Thymus (tissue), 14 donors: ENCODE measurements around the gene UROS. TPM values are rescaled to one million over a fixed set of nuclear protein-coding genes. Genes with fewer than 3 reads are reported as not detected.

Experiments used
- DNase-seq, 9 donors: peaks; one replicate each; pipeline ENCODE4 v3.0.0-alpha.2; 2013; ENCODE audit warnings: low spot score in 9 of 9, low read depth in 6 of 9, missing footprints in 1 of 9
- H3K27ac ChIP-seq, 2 donors: one replicate each; pipeline ENCODE4 v1.5.1; 2013; ENCODE audit warnings: control low read depth in 1 of 2, low read depth in 1 of 2, low read length in 1 of 2, mild to moderate bottlenecking in 1 of 2, moderate library complexity in 1 of 2
- H3K27me3 ChIP-seq, 2 donors: one replicate each; pipeline ENCODE4 v1.5.1; 2013; ENCODE audit warnings: low read length in 1 of 2; ENCODE audit not compliant: control insufficient read depth in 2 of 2, insufficient read depth in 1 of 2
- H3K36me3 ChIP-seq, 2 donors: one replicate each; pipeline ENCODE4 v1.5.1; 2013; ENCODE audit warnings: low read length in 1 of 2, mild to moderate bottlenecking in 1 of 2, moderate library complexity in 1 of 2; ENCODE audit not compliant: control insufficient read depth in 2 of 2, insufficient read depth in 2 of 2
- H3K4me1 ChIP-seq, 2 donors: one replicate each; pipeline ENCODE4 v1.5.1; 2013; ENCODE audit warnings: low read length in 2 of 2; ENCODE audit not compliant: control insufficient read depth in 2 of 2, insufficient read depth in 2 of 2
- H3K4me3 ChIP-seq, 2 donors: one replicate each; pipeline ENCODE4 v1.5.1; 2013; ENCODE audit warnings: low read length in 2 of 2, control low read depth in 1 of 2, mild to moderate bottlenecking in 1 of 2
- H3K9me3 ChIP-seq, 2 donors: one replicate each; pipeline ENCODE4 v1.5.1; 2013; ENCODE audit warnings: low read length in 1 of 2, mild to moderate bottlenecking in 1 of 2; ENCODE audit not compliant: control insufficient read depth in 2 of 2, insufficient read depth in 1 of 2
- WGBS: extraction: QIAGEN DNeasy Blood & Tissue Kit; methylation state at CpG from one replicate; pipeline ENCODE4 v1.1.7; 2013; 5-methylcytosine and 5-hydroxymethylcytosine counted together
- long read RNA-seq, 10 donors: transcript quantifications; one replicate each; lab custom pipeline, GENCODE V29; 2026
- polyA plus RNA-seq: library from polyadenylated mRNA; stranded (reverse); fragments of 200-250 nt; gene quantifications from one replicate; pipeline ENCODE4 v1.2.3, GENCODE V29; 2013
- total RNA-seq: library from RNA; stranded (reverse); fragments of 120-200 nt; gene quantifications from one replicate; pipeline ENCODE4 v1.2.4, GENCODE V29; 2013
- donor health status: healthy.

The UROS gene
- total RNA-seq, result 47.6 TPM
- 31.0 TPM for polyA plus RNA-seq
- long read RNA-seq, donor 1, partial matches to known transcripts, result 0 of 3 reads
- long read RNA-seq, donor 1, other reads (novel, unspliced or antisense), result 0 of 3 reads
- long read RNA-seq, donor 2, result 0 reads
- long read RNA-seq, donor 3, transcript UROS-204 (10 exons, 1,342 nt), result major isoform, 10 of 172 reads
- long read RNA-seq, donor 3, partial matches to known transcripts, result 74 of 172 reads
- long read RNA-seq, donor 3, other reads (novel, unspliced or antisense), result 85 of 172 reads
- long read RNA-seq, donor 4, partial matches to known transcripts, result 0 of 5 reads
- long read RNA-seq, donor 4, other reads (novel, unspliced or antisense), result 0 of 5 reads
- long read RNA-seq, donor 5, transcript UROS-204 (10 exons, 1,342 nt), result major isoform, 14 of 18 reads
- long read RNA-seq, donor 5, partial matches to known transcripts, result 0 of 18 reads
- long read RNA-seq, donor 5, other reads (novel, unspliced or antisense), result 0 of 18 reads
- long read RNA-seq, donor 6, transcript UROS-204 (10 exons, 1,342 nt), result major isoform, 9 of 11 reads
- long read RNA-seq, donor 6, partial matches to known transcripts, result 0 of 11 reads
- long read RNA-seq, donor 6, other reads (novel, unspliced or antisense), result 0 of 11 reads
- long read RNA-seq, donor 7, transcript UROS-204 (10 exons, 1,342 nt), result major isoform, 7 of 9 reads
- long read RNA-seq, donor 7, partial matches to known transcripts, result 0 of 9 reads
- long read RNA-seq, donor 7, other reads (novel, unspliced or antisense), result 0 of 9 reads
- long read RNA-seq, donor 8, transcript UROS-204 (10 exons, 1,342 nt), result major isoform, 9 of 10 reads
- long read RNA-seq, donor 8, partial matches to known transcripts, result 0 of 10 reads
- long read RNA-seq, donor 8, other reads (novel, unspliced or antisense), result 0 of 10 reads
- long read RNA-seq, donor 9, partial matches to known transcripts, result 87 of 125 reads
- long read RNA-seq, donor 9, other reads (novel, unspliced or antisense), result 33 of 125 reads
- long read RNA-seq, donor 10, transcript UROS-204 (10 exons, 1,342 nt), result major isoform, 7 of 7 reads
- long read RNA-seq, donor 10, partial matches to known transcripts, result 0 of 7 reads
- long read RNA-seq, donor 10, other reads (novel, unspliced or antisense), result 0 of 7 reads

GRCh38 chr10:125822878-125823662 lies at the start of gene UROS, which contains the start of gene BCCIP:
TSS of gene UROS (minus strand) at chr10:125823258. CDS start at chr10:125816499, 6,759 bp downstream.
TSS of gene BCCIP (plus strand) at chr10:125823546. CDS start at chr10:125823558, 12 bp downstream.
- no peaks in the 10 kb centered on the region for H3K9me3 ChIP-seq
- peak within 1 kb of the TSS; percentile 65 to 81 for H3K4me3 ChIP-seq
- no peaks in the 10 kb centered on the region for H3K27me3 ChIP-seq
- peaks cover 0 to 14% of the 10 kb centered on the region in 2 donors for H3K4me1 ChIP-seq
- under 1% methylated on average over 74 of the region's 74 CpGs for WGBS
- H3K36me3 ChIP-seq, result peaks cover 3 to 17% of the 10 kb centered on the region in 2 donors
- peak within 1 kb of the TSS; percentile 68 to 91 for H3K27ac ChIP-seq
- peak; percentile 82 to 96 (median 91) for DNase-seq

GRCh38 chr10:125871338-125871737 lies 48.3 kb upstream of the UROS start:
- no peak for DNase-seq
- Histone ChIP-seq H3K4me1 (no peaks in the 10 kb centered on the region), H3K27me3 (no peaks in the 10 kb centered on the region), H3K36me3 (peaks cover 0 to 4% of the 10 kb centered on the region in 2 donors), H3K9me3 (peaks cover 0 to 2% of the 10 kb centered on the region in 2 donors), H3K4me3 (no peak overlapping the region), H3K27ac (no peak overlapping the region)
- 92% methylated on average over 4 of the region's 4 CpGs for WGBS

- peak in 5 of 9 donors; percentile 9 to 35 (median 17) for DNase-seq
- Histone ChIP-seq H3K9me3 (no peaks in the 10 kb centered on the region), H3K27me3 (no peaks in the 10 kb centered on the region), H3K4me1 (no peaks in the 10 kb centered on the region), H3K36me3 (peaks cover 2 to 8% of the 10 kb centered on the region in 2 donors), H3K27ac (no peak overlapping the region), H3K4me3 (no peak overlapping the region)
- WGBS, result 74% methylated on average over 7 of the region's 7 CpGs
Measured at GRCh38 chr10:125868372-125868975, 45.4 kb upstream of the UROS start.

- no peak for DNase-seq
- Histone ChIP-seq H3K27me3 (no peaks in the 10 kb centered on the region), H3K9me3 (no peaks in the 10 kb centered on the region), H3K4me1 (no peaks in the 10 kb centered on the region), H3K36me3 (peaks cover 2 to 8% of the 10 kb centered on the region in 2 donors), H3K27ac (no peak overlapping the region), H3K4me3 (no peak overlapping the region)
- 98% methylated on average over 7 of the region's 7 CpGs for WGBS
Measured at GRCh38 chr10:125866421-125867029, 43.5 kb upstream of the UROS start.

GRCh38 chr10:125865120-125865519 lies 42.1 kb upstream of the UROS start:
- Histone ChIP-seq H3K36me3 (peaks cover 2 to 8% of the 10 kb centered on the region in 2 donors), H3K27me3 (no peaks in the 10 kb centered on the region), H3K9me3 (no peaks in the 10 kb centered on the region), H3K4me1 (no peaks in the 10 kb centered on the region), H3K4me3 (no peak overlapping the region), H3K27ac (no peak overlapping the region)
- DNase-seq, result no peak
- 95% methylated on average over 3 of the region's 3 CpGs for WGBS

GRCh38 chr10:125859128-125859817 lies 36.2 kb upstream of the UROS start:
- Histone ChIP-seq H3K36me3 (no peaks in the 10 kb centered on the region), H3K4me3 (no peak overlapping the region), H3K27ac (no peak overlapping the region), H3K27me3 (no peaks in the 10 kb centered on the region), H3K9me3 (no peaks in the 10 kb centered on the region), H3K4me1 (no peaks in the 10 kb centered on the region)
- DNase-seq, result no peak
- WGBS, result 97% methylated on average over 4 of the region's 4 CpGs

- H3K27me3 ChIP-seq, result no peaks in the 10 kb centered on the region
- no peaks in the 10 kb centered on the region for H3K4me1 ChIP-seq
- no peaks in the 10 kb centered on the region for H3K9me3 ChIP-seq
- DNase-seq, result no peak
- no peak overlapping the region for H3K27ac ChIP-seq
- H3K36me3 ChIP-seq, result peaks cover 0 to 4% of the 10 kb centered on the region in 2 donors
- 98% methylated on average over 2 of the region's 2 CpGs for WGBS
- H3K4me3 ChIP-seq, result no peak overlapping the region
Measured at GRCh38 chr10:125857185-125857760, 34.2 kb upstream of the UROS start.
